GM18505 (cell line): ENCODE data around the gene RIN3.

ENCODE experiments used
- ATAC-seq: cut with Tn5 transposase; IDR thresholded peaks from one replicate; pipeline ENCODE4 v1.9.1; 2021; ENCODE audit not compliant: unreplicated experiment
- POLR2A ChIP-seq: IDR thresholded peaks from 4 replicates; pipeline ENCODE4 v1.6.1; 2011; ENCODE audit warnings: borderline replicate concordance; ENCODE audit not compliant: insufficient read depth, insufficient read length; ENCODE audit errors: extremely low read depth

RIN3 gene

GRCh38 chr14:92607702-92608429, 94.3 kb downstream of the RIN3 start:
- ATAC-seq: no peak
- no peak for TF ChIP-seq POLR2A

GRCh38 chr14:92609955-92610354, 96.4 kb downstream of the RIN3 start:
- no peak for TF ChIP-seq POLR2A
- ATAC-seq: no peak

GRCh38 chr14:92610849-92611271, 97.3 kb downstream of the RIN3 start:
- ATAC-seq: no peak
- no peak for TF ChIP-seq POLR2A

GRCh38 chr14:92613008-92613658, 99.6 kb downstream of the RIN3 start:
- no peak for ATAC-seq
- no peak for TF ChIP-seq POLR2A

GRCh38 chr14:92613681-92614260, 100.2 kb downstream of the RIN3 start:
- no peak for TF ChIP-seq POLR2A
- no peak for ATAC-seq

- no peak for TF ChIP-seq POLR2A
- peak; percentile 78 for ATAC-seq
Observed at GRCh38 chr14:92615451-92615850, 101.9 kb downstream of the RIN3 start.

- no peak for ATAC-seq
- no peak for TF ChIP-seq POLR2A
Observed at GRCh38 chr14:92616178-92616577, 102.6 kb downstream of the RIN3 start.

GRCh38 chr14:92617581-92617980, 104.0 kb downstream of the RIN3 start:
- no peak for ATAC-seq
- no peak for TF ChIP-seq POLR2A

GRCh38 chr14:92619671-92620456, 106.3 kb downstream of the RIN3 start:
- TF ChIP-seq POLR2A: no peak
- no peak for ATAC-seq

- no peak for ATAC-seq
- no peak for TF ChIP-seq POLR2A
Observed at GRCh38 chr14:92622311-92622710, 108.7 kb downstream of the RIN3 start.

- no peak for TF ChIP-seq POLR2A
- no peak for ATAC-seq
Observed at GRCh38 chr14:92624764-92625163, 111.2 kb downstream of the RIN3 start.

GRCh38 chr14:92625213-92625612, 111.6 kb downstream of the RIN3 start:
- ATAC-seq: no peak
- no peak for TF ChIP-seq POLR2A

GRCh38 chr14:92626041-92626440, 112.5 kb downstream of the RIN3 start:
- ATAC-seq: no peak
- TF ChIP-seq POLR2A: no peak
